Ishikawa (cell line): Measurements from ENCODE around the gene HERC3.

Experiments
- YY1 ChIP-seq: IDR thresholded peaks from 2 replicates; pipeline ENCODE4 v1.6.1; 2012; ENCODE audit warnings: low read depth
- TF ChIP-seq, protein P1 (sequence below): IDR thresholded peaks from 2 replicates; pipeline ENCODE4 v1.6.1; 2012

DNA sequence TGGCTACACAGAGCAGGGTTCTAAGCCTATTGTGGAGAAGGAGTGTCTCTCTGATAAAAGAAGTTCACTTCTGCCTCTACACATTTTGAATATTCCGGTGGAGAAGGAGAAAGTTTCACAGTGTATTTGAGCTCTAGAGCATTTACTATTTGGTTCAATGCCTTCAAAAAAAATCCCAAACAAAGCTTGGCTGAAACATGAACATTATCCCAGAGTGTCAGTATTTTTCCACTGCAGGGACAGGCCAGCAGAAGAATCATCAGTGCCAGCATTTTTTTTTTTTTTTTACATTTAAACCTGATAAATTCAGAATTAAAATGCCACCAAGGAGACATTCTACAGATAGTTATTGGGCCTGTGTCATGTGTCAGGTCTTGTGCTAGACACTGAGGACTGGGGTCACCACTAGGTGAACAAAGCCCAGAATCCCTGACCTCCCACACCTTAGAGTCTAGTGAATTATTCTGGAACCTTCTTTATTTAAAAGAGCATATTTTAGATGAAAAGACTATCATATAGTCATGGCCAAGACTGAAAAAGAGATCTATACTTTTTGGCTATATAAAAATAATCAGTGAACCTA, 153.4 kb downstream of the HERC3 start:
- TF ChIP-seq, protein P1, sequence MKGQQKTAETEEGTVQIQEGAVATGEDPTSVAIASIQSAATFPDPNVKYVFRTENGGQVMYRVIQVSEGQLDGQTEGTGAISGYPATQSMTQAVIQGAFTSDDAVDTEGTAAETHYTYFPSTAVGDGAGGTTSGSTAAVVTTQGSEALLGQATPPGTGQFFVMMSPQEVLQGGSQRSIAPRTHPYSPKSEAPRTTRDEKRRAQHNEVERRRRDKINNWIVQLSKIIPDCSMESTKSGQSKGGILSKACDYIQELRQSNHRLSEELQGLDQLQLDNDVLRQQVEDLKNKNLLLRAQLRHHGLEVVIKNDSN, result no peak
- no peak for TF ChIP-seq YY1
